AG09319 (cell line): Measurements from ENCODE around the gene TMBIM4.

ENCODE experiments used
- DNase-seq: peaks from one replicate; pipeline ENCODE4 v3.0.0-alpha.2; 2010; ENCODE audit warnings: low read depth; ENCODE audit errors: extremely low read depth
- TF ChIP-seq, protein P1 (sequence below): IDR thresholded peaks from 2 replicates; pipeline ENCODE4 v1.5.1; 2011; ENCODE audit warnings: low read depth, mild to moderate bottlenecking, inconsistent platforms, low read length, moderate library complexity

Gene TMBIM4

DNA sequence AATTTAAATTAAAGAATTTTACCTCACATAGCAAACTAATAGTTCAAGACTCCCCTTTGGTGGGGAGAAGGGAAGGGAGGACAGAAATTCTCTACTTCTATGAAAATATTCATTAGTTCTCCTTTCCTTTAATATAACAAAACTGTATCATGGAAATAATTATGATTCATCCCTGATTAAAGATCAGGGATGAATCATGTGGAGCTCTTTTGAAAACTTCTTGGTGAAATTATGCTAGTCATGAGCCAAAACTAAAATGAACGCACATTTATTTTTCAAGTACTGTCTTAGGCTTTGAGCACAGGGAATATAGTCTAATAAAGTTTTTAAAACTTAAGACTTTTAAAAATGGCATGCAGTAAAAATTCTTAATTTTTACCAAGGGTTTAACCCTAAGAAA, 17.1 kb downstream of the TMBIM4 start:
- TF ChIP-seq, protein P1, sequence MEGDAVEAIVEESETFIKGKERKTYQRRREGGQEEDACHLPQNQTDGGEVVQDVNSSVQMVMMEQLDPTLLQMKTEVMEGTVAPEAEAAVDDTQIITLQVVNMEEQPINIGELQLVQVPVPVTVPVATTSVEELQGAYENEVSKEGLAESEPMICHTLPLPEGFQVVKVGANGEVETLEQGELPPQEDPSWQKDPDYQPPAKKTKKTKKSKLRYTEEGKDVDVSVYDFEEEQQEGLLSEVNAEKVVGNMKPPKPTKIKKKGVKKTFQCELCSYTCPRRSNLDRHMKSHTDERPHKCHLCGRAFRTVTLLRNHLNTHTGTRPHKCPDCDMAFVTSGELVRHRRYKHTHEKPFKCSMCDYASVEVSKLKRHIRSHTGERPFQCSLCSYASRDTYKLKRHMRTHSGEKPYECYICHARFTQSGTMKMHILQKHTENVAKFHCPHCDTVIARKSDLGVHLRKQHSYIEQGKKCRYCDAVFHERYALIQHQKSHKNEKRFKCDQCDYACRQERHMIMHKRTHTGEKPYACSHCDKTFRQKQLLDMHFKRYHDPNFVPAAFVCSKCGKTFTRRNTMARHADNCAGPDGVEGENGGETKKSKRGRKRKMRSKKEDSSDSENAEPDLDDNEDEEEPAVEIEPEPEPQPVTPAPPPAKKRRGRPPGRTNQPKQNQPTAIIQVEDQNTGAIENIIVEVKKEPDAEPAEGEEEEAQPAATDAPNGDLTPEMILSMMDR = no peak
- DNase-seq = no peak

DNA sequence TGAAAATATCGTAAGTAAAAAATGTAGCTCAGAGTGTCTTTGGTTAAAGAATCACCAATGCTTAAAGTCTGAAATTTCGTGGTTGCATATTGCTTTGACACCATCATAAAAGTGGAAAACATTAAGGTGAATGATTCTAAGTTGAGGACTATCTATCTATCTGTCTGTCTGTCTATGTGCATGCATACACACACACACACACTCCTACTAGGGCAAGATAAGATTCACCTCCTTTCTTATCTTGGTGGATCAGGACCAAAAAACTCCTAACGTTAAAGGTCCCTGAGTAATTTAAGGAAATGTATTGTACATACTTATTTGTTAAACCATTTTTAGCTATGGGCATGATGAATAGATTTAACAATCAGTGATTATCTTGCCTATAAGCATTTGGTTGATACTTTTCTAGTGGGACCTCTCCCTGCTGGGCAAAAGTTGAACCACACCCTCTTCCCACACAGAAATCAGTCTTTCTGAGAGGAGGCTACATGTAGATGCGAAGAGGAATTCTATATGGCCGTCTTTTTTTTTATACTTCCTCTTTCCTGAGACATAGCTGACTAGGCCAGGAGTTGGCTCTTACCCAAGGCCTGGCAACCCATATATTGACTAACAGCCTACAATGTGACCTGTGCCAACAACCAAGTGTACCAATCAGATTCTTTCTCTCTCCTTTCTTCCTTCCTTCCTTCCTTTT, 19.9 kb downstream of the TMBIM4 start:
- TF ChIP-seq, protein P1 = no peak
- no peak for DNase-seq

DNA sequence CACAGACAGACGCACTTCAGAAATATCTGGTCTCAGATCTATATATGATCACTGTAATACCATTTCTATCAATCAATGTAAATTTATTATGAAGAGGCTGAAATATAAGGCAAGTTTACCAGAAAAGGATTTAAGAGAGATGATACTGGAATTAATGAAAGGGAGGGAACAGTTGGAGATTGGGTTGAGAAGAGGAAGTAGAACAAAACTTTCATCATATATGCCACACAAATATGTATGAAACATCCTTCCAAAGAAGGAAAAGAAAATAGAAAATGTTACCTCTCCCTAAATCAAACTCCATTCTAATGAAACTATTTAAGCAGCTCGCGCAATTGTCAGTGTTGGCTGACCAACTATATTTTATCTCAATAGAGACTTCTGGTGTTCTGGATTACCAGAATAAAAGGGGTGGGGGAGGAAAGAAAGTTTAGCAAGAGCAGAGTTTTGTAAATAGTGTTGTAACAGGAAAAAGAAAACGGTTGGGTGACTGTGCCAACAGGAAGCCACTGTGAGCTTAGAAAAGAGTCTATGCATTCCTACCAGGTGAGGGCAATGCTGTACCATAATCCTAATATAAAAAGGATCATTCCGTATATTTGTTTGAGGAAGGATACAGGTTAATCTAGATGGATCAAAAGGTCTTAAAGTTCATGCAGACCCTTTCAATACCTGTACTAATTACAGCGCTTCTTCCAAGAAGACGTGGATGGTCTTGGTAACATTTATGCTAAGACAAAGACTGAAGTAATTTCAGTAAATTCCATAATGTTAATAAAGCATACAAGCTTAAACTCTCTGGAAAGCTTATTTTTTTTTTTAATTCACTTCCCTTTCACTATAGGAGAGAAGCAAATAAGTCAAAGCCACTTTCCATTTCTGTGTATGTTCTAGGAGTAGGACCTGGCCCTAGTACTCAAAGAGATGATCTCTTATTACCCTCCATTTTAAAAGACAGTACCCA, 24.7 kb downstream of the TMBIM4 start:
- TF ChIP-seq, protein P1 = peak; percentile 44
- DNase-seq = peak; percentile 46

DNA sequence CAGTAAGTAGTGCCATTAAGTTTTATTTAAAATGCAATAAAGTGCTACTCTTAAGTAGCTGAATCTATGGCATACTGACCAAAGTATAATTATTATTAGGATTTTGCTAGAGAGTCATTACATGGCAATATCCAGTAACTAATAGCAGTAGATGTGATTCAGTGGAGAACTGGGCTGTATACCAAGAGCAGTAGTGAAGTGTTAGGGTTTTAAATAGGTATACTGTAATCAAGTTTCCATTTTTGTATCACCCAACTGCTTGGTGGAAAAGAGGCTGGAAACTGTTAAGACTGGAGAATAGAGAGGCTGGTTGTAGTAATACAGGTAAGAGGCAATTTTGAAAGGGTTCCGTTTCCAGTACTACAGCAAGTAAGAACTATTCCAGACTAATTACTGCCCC, 25.9 kb downstream of the TMBIM4 start:
- TF ChIP-seq, protein P1 = no peak
- DNase-seq = no peak

DNA sequence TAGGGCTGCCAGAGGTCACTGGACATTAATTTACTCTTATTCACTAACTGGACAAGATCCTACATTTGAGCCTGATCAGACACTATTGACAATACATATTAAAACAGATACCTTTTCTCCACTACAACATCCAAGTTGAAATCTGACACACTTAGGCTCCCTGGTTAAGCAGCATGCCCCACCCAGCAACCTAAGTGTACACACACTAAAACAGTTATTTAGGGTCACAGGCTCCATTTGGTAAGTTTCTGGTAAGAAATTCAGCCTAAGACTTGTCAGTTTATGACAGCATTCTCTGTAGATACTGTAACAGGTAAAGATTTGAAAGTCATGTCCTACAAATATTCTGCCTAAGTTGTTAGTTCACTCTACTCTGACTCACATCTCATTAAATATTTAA, 27.0 kb downstream of the TMBIM4 start:
- no peak for DNase-seq
- TF ChIP-seq, protein P1 = no peak

DNA sequence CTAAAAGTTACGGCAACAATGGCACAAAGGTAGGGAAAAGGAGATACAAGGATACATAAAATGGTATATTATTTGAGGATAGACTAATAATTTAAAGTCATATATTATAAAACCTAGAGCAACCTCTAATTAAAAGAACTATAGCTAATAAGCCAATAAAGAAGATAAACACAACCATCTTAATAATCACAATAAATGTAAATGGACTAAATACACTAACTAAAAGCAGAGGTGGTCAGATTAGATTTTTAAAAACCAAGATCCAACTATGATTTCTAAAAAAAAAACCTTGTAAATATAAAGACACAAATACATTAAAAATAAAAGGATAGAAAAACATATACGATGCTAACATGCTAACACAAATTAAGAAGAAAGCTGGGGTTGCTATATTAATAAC, 28.5 kb downstream of the TMBIM4 start:
- TF ChIP-seq, protein P1 = no peak
- no peak for DNase-seq

DNA sequence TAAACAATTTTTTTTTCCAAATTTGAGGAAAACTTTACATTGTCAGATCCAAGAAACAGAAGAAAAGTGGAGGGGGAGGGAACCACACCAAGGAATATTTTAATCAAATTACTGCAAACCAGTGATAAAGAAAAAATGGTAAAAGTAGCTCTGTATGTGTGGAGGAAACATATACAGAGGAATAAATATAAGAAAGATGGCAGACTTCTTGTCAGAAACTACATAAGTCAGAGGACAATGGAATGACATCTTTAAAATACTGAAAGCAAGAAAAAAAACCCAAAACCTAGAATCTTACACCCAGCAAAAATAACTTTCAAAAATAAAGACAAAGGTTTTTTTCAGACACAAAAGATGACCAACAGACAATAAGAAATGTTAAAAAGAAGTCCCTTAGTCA, 29.1 kb downstream of the TMBIM4 start:
- TF ChIP-seq, protein P1 = no peak
- no peak for DNase-seq
